ENCODE results near the gene NBEA.

- TF ChIP-seq, protein P1, sequence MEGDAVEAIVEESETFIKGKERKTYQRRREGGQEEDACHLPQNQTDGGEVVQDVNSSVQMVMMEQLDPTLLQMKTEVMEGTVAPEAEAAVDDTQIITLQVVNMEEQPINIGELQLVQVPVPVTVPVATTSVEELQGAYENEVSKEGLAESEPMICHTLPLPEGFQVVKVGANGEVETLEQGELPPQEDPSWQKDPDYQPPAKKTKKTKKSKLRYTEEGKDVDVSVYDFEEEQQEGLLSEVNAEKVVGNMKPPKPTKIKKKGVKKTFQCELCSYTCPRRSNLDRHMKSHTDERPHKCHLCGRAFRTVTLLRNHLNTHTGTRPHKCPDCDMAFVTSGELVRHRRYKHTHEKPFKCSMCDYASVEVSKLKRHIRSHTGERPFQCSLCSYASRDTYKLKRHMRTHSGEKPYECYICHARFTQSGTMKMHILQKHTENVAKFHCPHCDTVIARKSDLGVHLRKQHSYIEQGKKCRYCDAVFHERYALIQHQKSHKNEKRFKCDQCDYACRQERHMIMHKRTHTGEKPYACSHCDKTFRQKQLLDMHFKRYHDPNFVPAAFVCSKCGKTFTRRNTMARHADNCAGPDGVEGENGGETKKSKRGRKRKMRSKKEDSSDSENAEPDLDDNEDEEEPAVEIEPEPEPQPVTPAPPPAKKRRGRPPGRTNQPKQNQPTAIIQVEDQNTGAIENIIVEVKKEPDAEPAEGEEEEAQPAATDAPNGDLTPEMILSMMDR (tag by site-specific recombination; IDR thresholded peaks at IDR 0.05) = no peak
- TF ChIP-seq, protein P2, sequence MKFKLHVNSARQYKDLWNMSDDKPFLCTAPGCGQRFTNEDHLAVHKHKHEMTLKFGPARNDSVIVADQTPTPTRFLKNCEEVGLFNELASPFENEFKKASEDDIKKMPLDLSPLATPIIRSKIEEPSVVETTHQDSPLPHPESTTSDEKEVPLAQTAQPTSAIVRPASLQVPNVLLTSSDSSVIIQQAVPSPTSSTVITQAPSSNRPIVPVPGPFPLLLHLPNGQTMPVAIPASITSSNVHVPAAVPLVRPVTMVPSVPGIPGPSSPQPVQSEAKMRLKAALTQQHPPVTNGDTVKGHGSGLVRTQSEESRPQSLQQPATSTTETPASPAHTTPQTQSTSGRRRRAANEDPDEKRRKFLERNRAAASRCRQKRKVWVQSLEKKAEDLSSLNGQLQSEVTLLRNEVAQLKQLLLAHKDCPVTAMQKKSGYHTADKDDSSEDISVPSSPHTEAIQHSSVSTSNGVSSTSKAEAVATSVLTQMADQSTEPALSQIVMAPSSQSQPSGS (tag by site-specific recombination; IDR thresholded peaks at IDR 0.05; ENCODE audit: low read depth) = no peak
Observed at GRCh38 chr13:35482527-35482926, 540.5 kb downstream of the NBEA start.
